Effector memory CD8-positive, alpha-beta T cell (primary cell): Measurements from ENCODE around the gene NNAT.

Source experiments
- ATAC-seq: fragments of 150-1000 bp; cut with Tn5 transposase; replicated peaks from 2 replicates; pipeline ENCODE4 v1.10.0; 2021; ENCODE audit warnings: mild to moderate bottlenecking, moderate library complexity
- DNase-seq, 3 experiments: peaks; one replicate each; pipeline ENCODE4 v3.0.0; 2021
- H3K27ac Mint-ChIP-seq, 2 donors: one replicate each; pipeline ENCODE4 v1.8.0; 2022; ENCODE audit warnings: mild to moderate bottlenecking in 2 of 2, mixed read lengths in 2 of 2, moderate library complexity in 2 of 2
- H3K27me3 Mint-ChIP-seq, 2 donors: one replicate each; pipeline ENCODE4 v1.8.0; 2022; ENCODE audit warnings: mixed read lengths in 2 of 2
- H3K36me3 Mint-ChIP-seq: one replicate; pipeline ENCODE4 v1.8.0; 2022; ENCODE audit warnings: mild to moderate bottlenecking, moderate library complexity, mixed read lengths; ENCODE audit not compliant: insufficient read depth
- H3K4me1 Mint-ChIP-seq, 2 donors: one replicate each; pipeline ENCODE4 v1.8.0; 2022; ENCODE audit warnings: low read depth in 2 of 2, mixed read lengths in 2 of 2
- H3K4me3 Mint-ChIP-seq, 2 donors: one replicate each; pipeline ENCODE4 v1.8.0; 2022; ENCODE audit warnings: mild to moderate bottlenecking in 2 of 2, mixed read lengths in 2 of 2, moderate library complexity in 2 of 2
- H3K9me3 Mint-ChIP-seq, 2 donors: one replicate each; pipeline ENCODE4 v1.8.0; 2022; ENCODE audit warnings: mixed read lengths in 2 of 2

The NNAT gene

DNA sequence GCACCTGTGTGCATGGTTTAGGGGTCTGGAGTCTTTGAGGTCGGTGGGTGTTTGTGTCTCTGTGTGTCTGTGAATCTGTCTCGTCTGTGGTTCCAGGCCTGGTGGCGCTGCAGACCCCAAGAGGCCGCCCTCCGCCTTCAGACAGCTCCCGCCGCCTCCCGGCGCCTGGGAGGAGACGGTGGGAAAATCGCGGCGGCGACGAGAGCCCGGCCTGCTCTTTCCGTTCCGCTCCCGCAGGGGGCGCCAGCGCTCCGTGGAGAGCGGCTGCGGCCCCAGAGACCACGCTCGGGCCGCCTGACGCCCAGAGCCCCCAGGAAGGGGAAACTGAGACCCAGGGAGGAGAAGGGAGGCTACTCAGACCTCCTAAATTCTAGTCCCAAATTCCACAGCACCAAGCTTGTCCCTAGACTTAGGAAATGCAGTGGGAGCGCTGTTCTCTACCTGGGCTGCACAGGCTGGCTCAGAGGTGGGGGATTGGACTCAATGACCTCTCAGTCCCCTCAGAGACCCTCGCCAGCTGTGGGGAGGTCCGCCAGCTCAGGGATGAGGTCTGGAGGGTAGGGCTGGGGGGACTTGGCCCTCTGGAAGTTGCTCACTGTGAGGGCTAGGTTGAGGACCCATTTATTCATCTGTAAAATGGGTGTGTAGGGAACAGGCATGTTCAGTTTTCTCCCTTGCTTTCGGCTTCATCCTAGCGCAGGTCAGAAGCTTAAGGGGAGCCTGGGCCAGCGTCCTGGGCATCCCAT, 43.5 kb downstream of the NNAT start:
- peaks cover 2 to 4% of the 10 kb centered on the region in 2 donors for H3K4me1 Mint-ChIP-seq
- DNase-seq (peak; percentile 34 to 38 (median 38)), ATAC-seq (no peak)
- H3K27me3 Mint-ChIP-seq: peaks cover 43 to 87% of the 10 kb centered on the region in 2 donors
- no peaks in the 10 kb centered on the region for H3K9me3 Mint-ChIP-seq
- H3K4me3 Mint-ChIP-seq: no peak overlapping the region
- H3K36me3 Mint-ChIP-seq: no peaks in the 10 kb centered on the region
- no peak overlapping the region for H3K27ac Mint-ChIP-seq

DNA sequence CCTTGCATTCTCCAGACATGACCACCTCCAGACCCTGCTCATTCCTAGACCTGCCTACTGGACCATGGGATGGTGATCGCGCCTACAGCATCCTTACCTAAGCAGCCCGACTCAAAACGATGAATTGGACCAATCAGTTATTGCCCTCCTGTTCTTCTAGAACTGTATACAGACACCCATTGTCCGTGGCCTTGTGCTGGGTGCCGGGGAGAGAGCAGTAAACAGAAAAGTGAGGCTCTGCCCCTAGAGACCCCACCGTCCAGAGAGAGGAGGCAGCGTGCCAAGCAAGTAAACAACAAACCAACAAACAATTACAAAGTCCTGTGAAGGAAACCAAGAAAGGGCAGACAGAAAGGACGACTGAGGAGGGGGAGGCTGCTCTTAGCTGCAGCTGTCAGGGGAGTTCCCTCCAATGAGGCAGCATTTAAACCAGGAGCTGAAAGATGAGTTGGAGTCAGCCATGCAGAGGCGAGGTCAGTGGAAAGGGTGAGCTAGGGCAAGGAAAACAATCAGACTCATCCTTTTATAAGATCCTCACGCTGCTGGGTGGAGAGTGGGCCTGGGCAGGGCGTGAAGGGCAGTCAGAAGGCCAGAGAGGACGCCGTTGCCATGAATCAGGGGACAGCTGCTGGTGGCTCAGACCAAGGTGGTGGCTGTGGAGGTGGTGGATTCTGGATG, 44.2 kb downstream of the NNAT start:
- Mint-ChIP-seq H3K27me3 (peaks cover 48 to 89% of the 10 kb centered on the region in 2 donors), H3K4me3 (no peak overlapping the region), H3K9me3 (no peaks in the 10 kb centered on the region), H3K27ac (no peak overlapping the region), H3K4me1 (peaks cover 2 to 4% of the 10 kb centered on the region in 2 donors), H3K36me3 (no peaks in the 10 kb centered on the region)
- DNase-seq (no peak), ATAC-seq (no peak)

DNA sequence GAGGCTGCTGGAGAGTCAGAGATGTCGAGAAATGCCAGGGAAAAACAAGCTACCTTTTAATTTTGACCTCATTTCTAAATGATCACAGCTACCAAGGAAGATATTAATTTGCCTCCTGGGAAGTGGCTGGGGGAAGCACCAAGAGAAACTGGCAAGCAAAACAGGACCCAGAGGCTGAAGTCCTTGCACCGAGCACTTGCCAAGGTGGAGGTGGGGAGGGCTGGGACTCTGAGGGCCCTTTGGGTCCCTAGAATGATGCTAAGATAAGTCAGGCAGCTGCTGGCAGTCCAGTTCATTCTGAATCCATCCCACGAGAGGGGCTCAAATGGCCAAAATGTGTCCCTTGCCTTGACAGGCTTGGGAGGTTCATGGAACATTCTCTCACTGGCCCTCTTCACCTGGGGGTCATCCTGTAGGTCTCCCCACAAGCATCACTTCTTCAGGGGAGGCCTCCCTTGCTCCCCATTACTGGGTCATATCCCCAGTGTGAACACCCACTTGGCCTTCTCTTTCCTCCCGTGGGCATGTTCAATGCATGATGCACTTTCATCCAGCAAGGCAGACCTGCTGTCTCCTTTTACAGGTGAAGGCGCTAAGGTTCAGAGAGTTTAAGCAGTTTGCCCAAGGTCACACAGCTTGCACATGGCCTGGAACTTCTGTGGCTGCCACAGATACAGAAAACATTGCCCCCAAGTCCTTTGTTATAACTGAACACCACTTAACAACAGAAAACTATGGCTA, 45.7 kb downstream of the NNAT start:
- no peaks in the 10 kb centered on the region for H3K9me3 Mint-ChIP-seq
- no peak for DNase-seq
- peaks cover 2 to 4% of the 10 kb centered on the region in 2 donors for H3K4me1 Mint-ChIP-seq
- no peak for ATAC-seq
- H3K36me3 Mint-ChIP-seq: no peaks in the 10 kb centered on the region
- peaks cover 50 to 95% of the 10 kb centered on the region in 2 donors for H3K27me3 Mint-ChIP-seq
- no peak overlapping the region for H3K4me3 Mint-ChIP-seq
- H3K27ac Mint-ChIP-seq: no peak overlapping the region

DNA sequence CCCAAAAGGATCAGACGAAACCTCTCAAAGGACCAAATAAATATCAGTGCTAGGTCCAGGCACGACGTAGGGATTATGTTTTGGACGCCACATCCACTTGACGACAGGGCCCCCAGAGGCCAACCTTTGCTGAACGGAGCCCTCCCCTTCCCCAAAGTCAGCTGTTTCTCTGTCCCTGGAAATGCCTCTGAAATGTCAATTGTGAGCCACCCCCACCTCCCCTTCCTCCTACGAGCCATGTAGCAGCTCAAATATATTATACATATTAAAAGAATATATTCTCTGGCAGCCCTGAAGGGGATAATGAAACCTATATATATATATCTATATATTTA, 46.2 kb downstream of the NNAT start:
- Mint-ChIP-seq H3K27me3 (peaks cover 50 to 91% of the 10 kb centered on the region in 2 donors), H3K4me1 (peaks cover 2 to 4% of the 10 kb centered on the region in 2 donors)
- no peak for DNase-seq

DNA sequence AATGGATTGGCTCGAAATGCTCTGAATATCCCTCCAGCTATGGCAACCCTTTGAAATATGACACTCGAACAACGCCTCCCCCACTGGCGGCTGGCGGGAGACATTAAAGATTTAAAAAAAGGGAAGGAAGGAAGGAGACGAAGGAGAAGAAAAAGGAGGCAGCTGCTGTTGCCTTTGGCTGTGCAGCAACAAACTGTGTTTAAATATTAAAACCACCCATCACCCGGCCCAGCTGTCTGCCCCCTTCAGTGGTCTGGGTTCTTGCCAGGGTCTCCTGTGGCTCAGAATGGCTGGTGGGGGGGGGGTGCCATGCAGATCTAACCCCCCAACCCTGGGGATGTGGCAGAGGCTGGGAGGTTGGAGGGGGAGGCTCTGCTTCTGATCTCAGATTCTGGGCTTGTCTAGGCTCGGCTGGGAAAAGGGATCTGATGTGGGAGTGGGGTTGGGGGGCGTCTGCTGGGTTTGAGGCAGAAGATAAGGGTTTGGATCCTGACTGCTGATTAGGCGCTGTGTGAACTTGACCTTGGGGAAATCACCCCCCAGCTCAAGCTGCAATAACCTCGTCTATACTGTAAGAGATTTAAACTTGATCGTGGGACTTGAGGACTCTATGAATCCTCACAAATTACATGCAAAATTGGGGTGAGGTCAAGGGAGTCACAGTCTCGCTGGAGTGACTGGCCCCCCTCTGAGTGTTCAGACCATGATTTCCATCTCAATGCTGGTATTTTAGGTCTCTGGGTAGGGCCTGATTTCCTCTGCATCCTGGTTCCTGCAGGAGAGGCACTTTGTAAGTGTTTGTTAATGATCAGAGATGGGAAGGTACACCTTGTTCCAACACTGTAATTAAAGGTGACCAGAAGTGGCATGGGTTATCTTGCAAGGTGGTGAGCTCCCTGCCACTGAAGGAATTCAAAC, 46.9 kb downstream of the NNAT start:
- Mint-ChIP-seq H3K36me3 (no peaks in the 10 kb centered on the region), H3K9me3 (no peaks in the 10 kb centered on the region), H3K4me1 (peaks cover 2 to 4% of the 10 kb centered on the region in 2 donors), H3K4me3 (no peak overlapping the region), H3K27ac (no peak overlapping the region), H3K27me3 (peaks cover 53 to 92% of the 10 kb centered on the region in 2 donors)
- no peak for ATAC-seq
- no peak for DNase-seq

More for the DNA sequence above, 46.2 kb downstream of the NNAT start:
- no peak overlapping the region for H3K4me3 Mint-ChIP-seq
- H3K9me3 Mint-ChIP-seq: no peaks in the 10 kb centered on the region
- no peak overlapping the region for H3K27ac Mint-ChIP-seq
- no peaks in the 10 kb centered on the region for H3K36me3 Mint-ChIP-seq
- no peak for ATAC-seq

DNA sequence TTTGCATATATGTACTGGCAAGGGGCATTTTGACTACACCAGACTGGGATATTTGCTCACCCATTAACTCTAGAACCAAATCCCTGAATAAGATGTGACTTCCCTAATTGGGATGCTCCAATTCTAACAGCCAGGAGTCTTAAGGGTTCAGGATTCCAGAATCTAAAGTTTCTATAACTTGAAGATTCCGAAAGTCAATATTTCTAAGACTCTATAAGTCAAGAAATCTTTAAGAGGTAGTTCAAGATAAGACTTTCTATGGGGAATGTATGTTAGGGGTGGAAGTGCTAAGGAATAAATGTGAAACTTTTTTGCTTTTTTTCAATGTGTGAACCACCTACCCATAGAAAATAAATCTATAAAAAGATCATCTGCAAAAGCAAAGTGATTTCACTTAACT, 49.4 kb downstream of the NNAT start:
- no peak for ATAC-seq
- DNase-seq: no peak
- Mint-ChIP-seq H3K36me3 (no peaks in the 10 kb centered on the region), H3K9me3 (no peaks in the 10 kb centered on the region), H3K27ac (no peak overlapping the region), H3K27me3 (peaks cover 60 to 88% of the 10 kb centered on the region in 2 donors), H3K4me3 (no peak overlapping the region), H3K4me1 (peaks cover 4% of the 10 kb centered on the region in 2 donors)

DNA sequence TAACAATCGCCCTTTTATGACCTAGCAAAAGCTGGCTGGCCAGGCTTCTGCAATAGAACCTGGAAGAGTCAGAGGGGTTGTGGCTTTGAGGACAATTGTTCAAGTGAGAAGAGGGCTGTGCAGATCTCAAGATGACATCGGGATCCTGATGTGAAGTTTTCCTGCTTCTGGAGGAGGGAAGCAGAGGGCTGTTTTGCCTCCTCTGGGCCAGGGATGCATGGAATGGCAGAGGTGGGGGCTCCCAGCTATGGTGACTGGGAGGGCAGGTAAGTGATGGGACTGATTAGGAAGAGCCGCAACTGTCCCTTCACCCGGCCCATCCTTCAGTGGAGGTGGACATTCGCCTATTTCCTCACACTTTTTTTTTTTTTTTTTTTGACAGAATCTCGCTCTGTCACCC, 50.0 kb downstream of the NNAT start:
- Mint-ChIP-seq H3K4me3 (no peak overlapping the region), H3K27me3 (peaks cover 57 to 82% of the 10 kb centered on the region in 2 donors), H3K9me3 (no peaks in the 10 kb centered on the region), H3K27ac (no peak overlapping the region), H3K4me1 (peaks cover 4% of the 10 kb centered on the region in 2 donors), H3K36me3 (no peaks in the 10 kb centered on the region)
- DNase-seq: no peak
- no peak for ATAC-seq
